HG02973 (cell line): ENCODE data around the gene PRXL2C.
"Not testable (repeated sequence)": the region's sequence is repeated elsewhere in the genome, so short reads cannot be mapped to it uniquely, and the experiment has no call there.

Source experiments
- ATAC-seq: cut with Tn5 transposase; IDR thresholded peaks from one replicate; pipeline ENCODE4 v1.9.1; 2021; ENCODE audit warnings: moderate library complexity; ENCODE audit not compliant: unreplicated experiment

The PRXL2C gene, protein sequence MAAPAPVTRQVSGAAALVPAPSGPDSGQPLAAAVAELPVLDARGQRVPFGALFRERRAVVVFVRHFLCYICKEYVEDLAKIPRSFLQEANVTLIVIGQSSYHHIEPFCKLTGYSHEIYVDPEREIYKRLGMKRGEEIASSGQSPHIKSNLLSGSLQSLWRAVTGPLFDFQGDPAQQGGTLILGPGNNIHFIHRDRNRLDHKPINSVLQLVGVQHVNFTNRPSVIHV

DNA sequence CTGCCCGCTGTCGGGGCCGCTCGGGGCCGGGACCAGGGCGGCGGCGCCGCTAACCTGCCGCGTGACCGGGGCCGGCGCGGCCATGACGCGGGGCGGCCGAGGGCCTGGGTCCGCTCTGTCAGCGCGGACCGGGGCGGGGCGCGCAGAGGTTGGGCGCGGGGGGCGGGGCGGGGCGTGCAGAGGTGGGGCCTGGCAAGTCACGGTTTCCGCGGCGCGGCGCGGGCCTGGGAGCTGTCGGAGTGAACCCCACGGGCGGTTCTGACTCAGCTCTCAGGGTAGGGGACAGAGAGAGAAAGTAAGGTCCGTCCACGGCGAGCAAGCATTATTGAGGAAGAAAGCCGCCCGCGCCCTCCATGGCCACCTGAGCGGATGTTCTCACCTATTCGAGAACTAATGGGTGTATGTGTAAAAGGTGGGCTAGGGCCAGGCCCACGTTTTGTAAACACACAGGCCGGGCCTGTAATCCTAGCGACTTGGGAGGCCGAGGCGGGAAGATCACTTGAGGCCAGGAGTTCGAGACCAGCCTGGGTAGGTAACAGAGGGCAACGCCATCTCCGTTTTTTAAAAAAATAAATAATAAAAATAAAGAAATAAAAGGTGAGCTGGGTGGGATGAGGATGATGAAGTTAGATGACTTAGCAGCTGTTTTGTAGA lies at the start of gene PRXL2C:
Gene PRXL2C (minus strand): TSS at position 120 of the 654 bp plus-strand sequence. CDS start 36 bp downstream, at position 84.
- peak; percentile 53 for ATAC-seq

GRCh38 chr9:96700721-96701375 lies 45.7 kb upstream of the PRXL2C start:
- ATAC-seq = not testable (repeated sequence)

DNA sequence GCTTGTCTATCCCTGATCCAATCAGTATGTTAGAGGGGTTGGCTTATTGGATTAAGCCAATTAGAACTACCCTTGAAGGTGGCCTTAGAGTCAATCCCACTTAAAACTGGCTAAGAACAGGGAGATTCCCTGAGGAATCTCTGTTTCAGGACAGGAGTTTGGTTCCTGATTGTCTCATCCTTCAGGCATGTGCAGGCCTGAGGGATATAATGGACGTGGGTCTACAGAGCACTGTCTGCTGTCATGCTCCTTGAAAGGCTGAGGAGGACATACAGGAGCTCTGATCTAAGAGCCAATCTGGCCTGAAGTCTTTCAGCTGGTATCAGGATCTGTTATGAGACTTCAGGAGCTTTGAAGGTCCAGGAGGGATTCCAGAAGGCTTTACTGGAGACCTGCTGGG lies 36.2 kb upstream of the PRXL2C start:
- no peak for ATAC-seq

GRCh38 chr9:96688745-96689464 lies 33.8 kb upstream of the PRXL2C start:
- no peak for ATAC-seq

DNA sequence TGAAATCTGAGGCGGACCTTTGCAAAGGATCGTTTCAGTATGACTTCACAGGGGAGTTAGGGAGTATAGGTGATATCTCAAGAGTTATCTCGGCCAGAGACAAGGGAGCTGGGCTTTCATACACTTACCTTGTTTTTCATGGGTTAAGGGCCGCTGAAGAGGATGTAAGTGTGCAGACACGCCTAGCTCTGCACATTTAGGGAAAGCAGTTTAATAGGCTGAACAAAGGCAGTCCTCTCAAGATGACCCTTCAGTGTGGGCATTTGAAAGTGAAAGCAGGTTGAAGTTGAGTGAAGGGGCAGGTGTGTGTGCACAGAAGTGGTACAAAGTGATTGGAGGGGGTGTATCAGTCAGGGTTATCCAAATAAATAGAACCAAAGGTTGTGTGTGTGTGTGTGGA lies 33.1 kb upstream of the PRXL2C start:
- ATAC-seq = no peak

- ATAC-seq = no peak
Measured at GRCh38 chr9:96686638-96687335, 31.7 kb upstream of the PRXL2C start.

GRCh38 chr9:96680812-96681499 lies 25.8 kb upstream of the PRXL2C start:
- ATAC-seq = no peak

DNA sequence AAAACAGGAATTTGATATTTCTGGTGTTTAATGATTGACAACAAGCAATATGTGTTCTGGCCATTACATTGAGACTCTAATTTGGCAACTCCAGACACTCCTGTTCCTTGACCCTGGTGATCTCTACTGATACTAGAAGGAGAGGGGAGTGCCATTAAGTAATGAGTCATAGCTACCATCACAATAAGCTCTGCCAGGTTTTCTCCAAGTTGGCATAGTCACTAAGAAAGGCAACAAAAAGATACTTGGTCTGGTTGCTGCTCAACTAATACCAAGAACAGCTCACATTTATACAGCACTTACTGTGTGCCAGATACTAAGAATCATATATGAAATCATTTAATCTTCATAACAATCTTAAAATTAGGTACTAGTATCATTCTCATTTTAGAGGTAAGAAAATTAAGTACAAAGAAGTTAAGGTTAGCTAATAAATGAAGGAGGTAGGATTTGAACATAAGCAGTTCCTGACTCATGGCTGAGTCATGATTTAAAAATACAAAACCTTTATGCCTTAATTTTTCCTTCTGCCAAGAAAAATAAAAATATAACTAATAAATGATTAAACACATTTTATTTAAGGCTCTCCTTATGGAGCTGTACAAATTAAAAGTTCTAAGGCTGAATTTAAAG lies 19.9 kb upstream of the PRXL2C start:
- no peak for ATAC-seq

GRCh38 chr9:96673786-96674185 lies 18.7 kb upstream of the PRXL2C start:
- ATAC-seq = not testable (repeated sequence)

GRCh38 chr9:96668868-96669534 lies 13.9 kb upstream of the PRXL2C start:
- ATAC-seq = no peak

DNA sequence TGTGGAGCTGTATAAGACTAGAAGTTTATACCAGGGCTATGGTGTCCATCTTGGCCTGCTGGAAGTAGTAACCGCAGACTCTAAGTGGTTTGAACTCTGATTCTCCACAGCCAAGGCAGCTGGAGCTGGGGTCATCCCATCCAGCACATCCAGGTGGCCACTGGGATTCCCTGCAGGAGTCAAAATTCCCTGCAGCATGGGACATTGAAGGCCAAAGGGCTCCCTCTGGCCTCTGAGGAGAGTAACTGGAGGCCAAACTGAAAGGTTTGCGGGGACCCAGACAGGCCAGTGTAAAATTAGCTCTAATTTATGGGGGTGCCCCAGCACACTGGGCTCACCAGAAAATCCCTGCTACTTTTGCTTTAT lies 12.2 kb upstream of the PRXL2C start:
- no peak for ATAC-seq

- peak; percentile 63 for ATAC-seq
Measured at GRCh38 chr9:96666653-96667362, 11.7 kb upstream of the PRXL2C start.

GRCh38 chr9:96665789-96666188 lies 10.7 kb upstream of the PRXL2C start:
- ATAC-seq = no peak

- no peak for ATAC-seq
Measured at GRCh38 chr9:96663506-96664120, 8.5 kb upstream of the PRXL2C start.

DNA sequence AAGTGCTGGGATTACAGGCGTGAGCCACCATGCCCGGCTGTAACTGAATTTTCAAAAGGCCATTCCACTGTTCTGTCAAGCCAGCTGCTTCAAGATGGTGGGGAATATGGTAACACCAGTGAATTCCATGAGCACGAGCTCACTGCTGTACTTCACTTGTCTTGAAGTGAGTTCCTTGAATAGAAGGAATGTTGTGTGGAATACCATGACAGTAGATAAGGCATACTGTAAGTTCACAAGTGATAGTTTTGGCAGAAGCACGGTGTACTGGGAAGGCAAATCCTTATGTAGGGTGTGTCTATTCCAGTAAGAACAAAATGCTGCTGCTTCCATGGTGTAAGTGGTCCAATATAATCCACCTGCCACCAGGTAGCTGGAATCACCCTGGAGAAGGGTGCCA lies 6.6 kb upstream of the PRXL2C start:
- ATAC-seq = no peak

GRCh38 chr9:96660692-96661248 lies 5.7 kb upstream of the PRXL2C start:
- no peak for ATAC-seq

DNA sequence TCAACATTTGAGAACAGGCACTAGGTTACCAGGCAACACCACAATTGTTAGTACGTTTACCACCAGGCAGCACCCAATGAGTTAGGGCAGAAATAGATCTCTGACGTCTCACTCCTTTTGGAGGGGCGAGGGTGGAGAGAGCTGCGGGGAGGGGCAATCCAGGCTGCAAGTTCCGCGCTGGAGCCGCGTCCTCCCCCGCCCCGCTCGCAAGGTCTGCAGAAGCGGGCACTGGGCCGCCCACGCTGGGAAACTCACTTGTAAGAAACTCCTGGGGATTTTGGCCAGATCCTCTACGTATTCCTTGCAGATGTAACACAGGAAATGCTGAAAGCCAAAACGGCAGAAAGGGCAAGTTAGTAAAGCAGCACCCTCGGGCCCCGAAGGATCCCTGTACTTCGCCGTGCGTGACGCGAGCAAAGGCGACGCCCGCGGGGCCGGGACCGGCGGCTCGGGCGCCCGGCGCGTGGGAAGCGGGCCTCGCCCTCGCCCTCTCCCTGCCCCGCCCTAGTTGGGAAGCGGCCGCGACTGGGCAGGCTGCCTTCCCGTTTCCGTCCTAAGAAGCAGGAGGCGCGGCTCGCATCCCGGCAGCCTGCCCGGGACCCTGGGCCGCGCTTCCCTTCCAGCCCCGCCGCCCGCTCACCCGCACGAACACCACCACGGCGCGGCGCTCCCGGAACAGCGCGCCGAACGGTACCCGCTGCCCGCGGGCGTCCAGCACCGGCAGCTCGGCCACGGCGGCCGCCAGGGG lies 493 bp downstream of the PRXL2C start:
- ATAC-seq = peak; percentile 29
